Measurements from ENCODE around the gene LIMD2. TPM values are rescaled to one million over a fixed set of nuclear protein-coding genes. Genes with fewer than 3 reads are reported as not detected.

The LIMD2 gene
- polyA plus RNA-seq, 1 donor = 22.9 TPM

Other genes with a start within 250 kb of the LIMD2 start
- gene ACE, start 223.1 kb downstream of the LIMD2 start, polyA plus RNA-seq (ENCODE audit: insufficient read length) = 15.5 TPM
- gene KCNH6, start 176.8 kb downstream of the LIMD2 start, polyA plus RNA-seq (ENCODE audit: insufficient read length) = 2.2 TPM
- gene DCAF7, start 149.6 kb downstream of the LIMD2 start, polyA plus RNA-seq (ENCODE audit: insufficient read length) = 117 TPM
- 26.1 TPM for gene TACO1, start 99.2 kb downstream of the LIMD2 start, polyA plus RNA-seq (ENCODE audit: insufficient read length)
- gene MAP3K3, start 77.7 kb downstream of the LIMD2 start, polyA plus RNA-seq (ENCODE audit: insufficient read length) = 33.8 TPM
- 92.9 TPM for gene STRADA, start 41.7 kb upstream of the LIMD2 start, polyA plus RNA-seq (ENCODE audit: insufficient read length)
- 110 TPM for gene CCDC47, start 73.5 kb upstream of the LIMD2 start, polyA plus RNA-seq (ENCODE audit: insufficient read length)
- gene DDX42, start 74.0 kb upstream of the LIMD2 start, polyA plus RNA-seq (ENCODE audit: insufficient read length) = 254 TPM
- gene PSMC5, start 127.3 kb upstream of the LIMD2 start, polyA plus RNA-seq (ENCODE audit: insufficient read length) = 181 TPM
- gene FTSJ3, start 127.5 kb upstream of the LIMD2 start, polyA plus RNA-seq (ENCODE audit: insufficient read length) = 68.1 TPM
- 58.9 TPM for gene SMARCD2, start 142.6 kb upstream of the LIMD2 start, polyA plus RNA-seq (ENCODE audit: insufficient read length)
- gene CSH2, start 173.6 kb upstream of the LIMD2 start, polyA plus RNA-seq (ENCODE audit: insufficient read length) = 0.20 TPM
- gene GH2, start 181.8 kb upstream of the LIMD2 start, polyA plus RNA-seq (ENCODE audit: insufficient read length) = not detected
- not detected for gene CSH1, start 196.4 kb upstream of the LIMD2 start, polyA plus RNA-seq (ENCODE audit: insufficient read length)
- not detected for gene CSHL1, start 211.1 kb upstream of the LIMD2 start, polyA plus RNA-seq (ENCODE audit: insufficient read length)
- gene GH1, start 218.7 kb upstream of the LIMD2 start, polyA plus RNA-seq (ENCODE audit: insufficient read length) = not detected
- gene CD79B, start 232.2 kb upstream of the LIMD2 start, polyA plus RNA-seq (ENCODE audit: insufficient read length) = 2.1 TPM

All from left kidney (tissue), 1 donor.